ENCODE results near the gene CIAO2B.

CIAO2B gene

GRCh38 chr16:66895999-66896398 is 38.2 kb downstream of the CIAO2B start:
- Histone ChIP-seq H3K27me3 (ENCODE audit: insufficient read depth, low read length, poor library complexity, severe bottlenecking) (no peaks in the 10 kb centered on the region), H3K9ac (ENCODE audit: low read depth, low read length, poor library complexity, severe bottlenecking) (no peak overlapping the region), H3K4me3 (ENCODE audit: low read length, poor library complexity, severe bottlenecking) (no peak overlapping the region), H2AFZ (ENCODE audit: low read length) (no peak overlapping the region), H3K4me1 (ENCODE audit: insufficient read depth, low read length, poor library complexity, severe bottlenecking) (peaks cover 10% of the 10 kb centered on the region), H3K9me2 (replicated peaks; ENCODE audit: low read depth, low read length) (no peaks in the 10 kb centered on the region), H4K20me1 (ENCODE audit: insufficient read depth, low read length, poor library complexity, severe bottlenecking) (no peaks in the 10 kb centered on the region), H3F3A (ENCODE audit: low read depth) (no peaks in the 10 kb centered on the region), H3K79me2 (ENCODE audit: insufficient read depth, low read length) (no peaks in the 10 kb centered on the region), H3K36me3 (ENCODE audit: insufficient read depth, low read length) (no peaks in the 10 kb centered on the region), H3K9me3 (ENCODE audit: insufficient read depth, low read depth, low read length) (no peaks in the 10 kb centered on the region), H3K4me2 (ENCODE audit: low read depth, low read length, poor library complexity, severe bottlenecking) (no peak overlapping the region)
- TF ChIP-seq EZH2phosphoT487 (IDR thresholded peaks at IDR 0.05; ENCODE audit: borderline replicate concordance) (no peak), CTCF (conservative IDR thresholded peaks at IDR 0.05; ENCODE audit: low read length) (no peak)

GRCh38 chr16:66895689-66895979 is 38.6 kb downstream of the CIAO2B start:
- H3K9ac ChIP-seq (ENCODE audit: low read depth, low read length, poor library complexity, severe bottlenecking) = no peak overlapping the region
- H3K9me2 ChIP-seq (replicated peaks; ENCODE audit: low read depth, low read length) = no peaks in the 10 kb centered on the region
- H4K20me1 ChIP-seq (ENCODE audit: insufficient read depth, low read length, poor library complexity, severe bottlenecking) = no peaks in the 10 kb centered on the region
- H2AFZ ChIP-seq (ENCODE audit: low read length) = no peak overlapping the region
- TF ChIP-seq CTCF (conservative IDR thresholded peaks at IDR 0.05; ENCODE audit: low read length) = no peak
- H3K27me3 ChIP-seq (ENCODE audit: insufficient read depth, low read length, poor library complexity, severe bottlenecking) = no peaks in the 10 kb centered on the region
- H3K79me2 ChIP-seq (ENCODE audit: insufficient read depth, low read length) = no peaks in the 10 kb centered on the region
- no peak overlapping the region for H3K4me3 ChIP-seq (ENCODE audit: low read length, poor library complexity, severe bottlenecking)
- H3K4me1 ChIP-seq (ENCODE audit: insufficient read depth, low read length, poor library complexity, severe bottlenecking) = peaks cover 10% of the 10 kb centered on the region
- H3K4me2 ChIP-seq (ENCODE audit: low read depth, low read length, poor library complexity, severe bottlenecking) = no peak overlapping the region
- H3K9me3 ChIP-seq (ENCODE audit: insufficient read depth, low read depth, low read length) = no peaks in the 10 kb centered on the region
- H3K36me3 ChIP-seq (ENCODE audit: insufficient read depth, low read length) = no peaks in the 10 kb centered on the region
- H3F3A ChIP-seq (ENCODE audit: low read depth) = no peaks in the 10 kb centered on the region

GRCh38 chr16:66894948-66895688 is 39.1 kb downstream of the CIAO2B start:
- Histone ChIP-seq H3K9me2 (replicated peaks; ENCODE audit: low read depth, low read length) (no peaks in the 10 kb centered on the region), H3K79me2 (ENCODE audit: insufficient read depth, low read length) (no peaks in the 10 kb centered on the region), H3K4me1 (ENCODE audit: insufficient read depth, low read length, poor library complexity, severe bottlenecking) (peaks cover 9% of the 10 kb centered on the region), H2AFZ (ENCODE audit: low read length) (no peak overlapping the region), H3K9ac (ENCODE audit: low read depth, low read length, poor library complexity, severe bottlenecking) (no peak overlapping the region), H3F3A (ENCODE audit: low read depth) (no peaks in the 10 kb centered on the region), H3K9me3 (ENCODE audit: insufficient read depth, low read depth, low read length) (no peaks in the 10 kb centered on the region), H3K4me3 (ENCODE audit: low read length, poor library complexity, severe bottlenecking) (no peak overlapping the region), H3K36me3 (ENCODE audit: insufficient read depth, low read length) (no peaks in the 10 kb centered on the region), H3K27me3 (ENCODE audit: insufficient read depth, low read length, poor library complexity, severe bottlenecking) (no peaks in the 10 kb centered on the region), H4K20me1 (ENCODE audit: insufficient read depth, low read length, poor library complexity, severe bottlenecking) (no peaks in the 10 kb centered on the region), H3K4me2 (ENCODE audit: low read depth, low read length, poor library complexity, severe bottlenecking) (no peak overlapping the region)
- TF ChIP-seq CTCF (conservative IDR thresholded peaks at IDR 0.05; ENCODE audit: low read length) = peak; percentile 85
- no peak for TF ChIP-seq EZH2phosphoT487 (IDR thresholded peaks at IDR 0.05; ENCODE audit: borderline replicate concordance)
